Measurements from ENCODE around the gene R3HDM4. TPM values are rescaled to one million over a fixed set of nuclear protein-coding genes. Genes with fewer than 3 reads are reported as not detected.

The R3HDM4 gene
- total and polyA plus RNA-seq, 10 of the 15 experiments (the other 5 are each of a cell fraction or from before 2014, with no cell fraction given) = 1.3 to 65.8 (median 27.7) TPM

DNA sequence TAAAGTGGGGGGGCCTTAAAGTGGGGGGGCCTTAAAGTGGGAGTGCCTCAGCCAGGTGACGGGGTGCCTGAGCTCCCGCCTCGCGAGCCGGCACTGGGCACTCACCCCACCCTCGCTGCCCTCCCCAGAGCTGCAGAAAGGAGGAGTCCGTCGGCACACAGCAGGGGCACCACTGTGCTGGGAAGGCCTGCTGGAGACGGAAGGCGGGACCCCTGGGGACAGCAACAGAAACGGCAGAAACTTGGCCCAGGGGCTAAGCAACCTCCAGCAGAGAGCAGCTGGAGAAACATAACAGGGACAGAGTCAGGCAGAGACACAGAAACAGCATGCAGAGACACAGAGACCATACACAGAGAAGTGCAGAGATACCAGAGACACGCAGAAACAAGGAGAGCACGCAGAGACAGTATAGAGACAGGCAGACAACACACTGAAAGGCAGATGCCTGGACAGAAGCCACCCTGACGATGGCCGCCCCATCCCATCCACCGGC is 45.7 kb downstream of the R3HDM4 start:
- FAIRE-seq (no peak), DNase-seq (ENCODE audit: low read depth, low spot score) (no peak), ATAC-seq (no peak)
- Histone ChIP-seq H4K20me1 (ENCODE audit: control insufficient read depth, insufficient read depth) (no peaks in the 10 kb centered on the region), H2AFZ (ENCODE audit: control insufficient read depth, low read depth, low read length) (no peak overlapping the region), H3K27ac (ENCODE audit: control insufficient read depth, insufficient read depth) (no peak overlapping the region), H3K79me2 (ENCODE audit: control insufficient read depth, insufficient read depth, low read length) (no peaks in the 10 kb centered on the region), H3K4me2 (ENCODE audit: control insufficient read depth, insufficient read depth) (no peak overlapping the region), H3K4me1 (ENCODE audit: control insufficient read depth, insufficient read depth, low read length) (peaks cover 10% of the 10 kb centered on the region), H3K9me3 (replicated peaks; ENCODE audit: control insufficient read depth, insufficient read depth, low read length) (no peaks in the 10 kb centered on the region), H3K27me3 (replicated peaks in 1 of 2; ENCODE audit: control insufficient read depth in 2 of 2, insufficient read depth in 2 of 2, low read length in 1 of 2) (no peaks in the 10 kb centered on the region), H3K4me3 (no peak overlapping the region), H3K36me3 (ENCODE audit: control insufficient read depth in 2 of 2, insufficient read depth in 2 of 2, low read length in 1 of 2) (no peaks in the 10 kb centered on the region; a peak in 1 of 4 replicates), H3K9ac (ENCODE audit: control insufficient read depth, insufficient read depth, low read length) (no peak overlapping the region)
- ChIA-PET RAD21 (ENCODE audit: unreplicated experiment) (no interaction called here), CTCF (interaction anchor here (0.8 kb wide), 1 partner anchor 31 kb away, joined by 3 read pairs; no protein-coding TSS in a partner anchor), POLR2A (no interaction called here), SMC1A (ENCODE audit: uncharacterized antibody, unreplicated experiment) (no interaction called here)
- no TSS peak for BruUV-seq (replicated peaks)
- in situ Hi-C loops (cut with MboI) = no loop called here
- intact Hi-C loops (cut with micrococcal nuclease; ENCODE audit: unreplicated experiment) = no loop called here
- TF ChIP-seq, protein P1, sequence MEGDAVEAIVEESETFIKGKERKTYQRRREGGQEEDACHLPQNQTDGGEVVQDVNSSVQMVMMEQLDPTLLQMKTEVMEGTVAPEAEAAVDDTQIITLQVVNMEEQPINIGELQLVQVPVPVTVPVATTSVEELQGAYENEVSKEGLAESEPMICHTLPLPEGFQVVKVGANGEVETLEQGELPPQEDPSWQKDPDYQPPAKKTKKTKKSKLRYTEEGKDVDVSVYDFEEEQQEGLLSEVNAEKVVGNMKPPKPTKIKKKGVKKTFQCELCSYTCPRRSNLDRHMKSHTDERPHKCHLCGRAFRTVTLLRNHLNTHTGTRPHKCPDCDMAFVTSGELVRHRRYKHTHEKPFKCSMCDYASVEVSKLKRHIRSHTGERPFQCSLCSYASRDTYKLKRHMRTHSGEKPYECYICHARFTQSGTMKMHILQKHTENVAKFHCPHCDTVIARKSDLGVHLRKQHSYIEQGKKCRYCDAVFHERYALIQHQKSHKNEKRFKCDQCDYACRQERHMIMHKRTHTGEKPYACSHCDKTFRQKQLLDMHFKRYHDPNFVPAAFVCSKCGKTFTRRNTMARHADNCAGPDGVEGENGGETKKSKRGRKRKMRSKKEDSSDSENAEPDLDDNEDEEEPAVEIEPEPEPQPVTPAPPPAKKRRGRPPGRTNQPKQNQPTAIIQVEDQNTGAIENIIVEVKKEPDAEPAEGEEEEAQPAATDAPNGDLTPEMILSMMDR (IDR thresholded peaks at IDR 0.05 in 2 of 3, conservative IDR thresholded peaks at IDR 0.05 in 1 of 3; ENCODE audit: control insufficient read depth in 2 of 3, extremely low read depth in 1 of 3, insufficient read depth in 1 of 3, low read depth in 3 of 3, low read length in 3 of 3) = no peak
- TF ChIP-seq HCFC1 (IDR thresholded peaks at IDR 0.05; ENCODE audit: low read length) (no peak), ZNF384 (IDR thresholded peaks at IDR 0.05; ENCODE audit: borderline replicate concordance, low read depth, low read length) (no peak), EP300 (IDR thresholded peaks at IDR 0.05; ENCODE audit: borderline replicate concordance in 1 of 2, control insufficient read depth in 1 of 2, low read depth in 2 of 2, low read length in 2 of 2) (no peak), CBX5 (IDR thresholded peaks at IDR 0.05; ENCODE audit: low read depth) (no peak), BACH1 (IDR thresholded peaks at IDR 0.05; ENCODE audit: borderline replicate concordance) (no peak)
- TF ChIP-seq, protein P2, sequence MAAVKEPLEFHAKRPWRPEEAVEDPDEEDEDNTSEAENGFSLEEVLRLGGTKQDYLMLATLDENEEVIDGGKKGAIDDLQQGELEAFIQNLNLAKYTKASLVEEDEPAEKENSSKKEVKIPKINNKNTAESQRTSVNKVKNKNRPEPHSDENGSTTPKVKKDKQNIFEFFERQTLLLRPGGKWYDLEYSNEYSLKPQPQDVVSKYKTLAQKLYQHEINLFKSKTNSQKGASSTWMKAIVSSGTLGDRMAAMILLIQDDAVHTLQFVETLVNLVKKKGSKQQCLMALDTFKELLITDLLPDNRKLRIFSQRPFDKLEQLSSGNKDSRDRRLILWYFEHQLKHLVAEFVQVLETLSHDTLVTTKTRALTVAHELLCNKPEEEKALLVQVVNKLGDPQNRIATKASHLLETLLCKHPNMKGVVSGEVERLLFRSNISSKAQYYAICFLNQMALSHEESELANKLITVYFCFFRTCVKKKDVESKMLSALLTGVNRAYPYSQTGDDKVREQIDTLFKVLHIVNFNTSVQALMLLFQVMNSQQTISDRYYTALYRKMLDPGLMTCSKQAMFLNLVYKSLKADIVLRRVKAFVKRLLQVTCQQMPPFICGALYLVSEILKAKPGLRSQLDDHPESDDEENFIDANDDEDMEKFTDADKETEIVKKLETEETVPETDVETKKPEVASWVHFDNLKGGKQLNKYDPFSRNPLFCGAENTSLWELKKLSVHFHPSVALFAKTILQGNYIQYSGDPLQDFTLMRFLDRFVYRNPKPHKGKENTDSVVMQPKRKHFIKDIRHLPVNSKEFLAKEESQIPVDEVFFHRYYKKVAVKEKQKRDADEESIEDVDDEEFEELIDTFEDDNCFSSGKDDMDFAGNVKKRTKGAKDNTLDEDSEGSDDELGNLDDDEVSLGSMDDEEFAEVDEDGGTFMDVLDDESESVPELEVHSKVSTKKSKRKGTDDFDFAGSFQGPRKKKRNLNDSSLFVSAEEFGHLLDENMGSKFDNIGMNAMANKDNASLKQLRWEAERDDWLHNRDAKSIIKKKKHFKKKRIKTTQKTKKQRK (IDR thresholded peaks at IDR 0.05; ENCODE audit: low read depth, low read length) = no peak
- TF ChIP-seq, protein P3, sequence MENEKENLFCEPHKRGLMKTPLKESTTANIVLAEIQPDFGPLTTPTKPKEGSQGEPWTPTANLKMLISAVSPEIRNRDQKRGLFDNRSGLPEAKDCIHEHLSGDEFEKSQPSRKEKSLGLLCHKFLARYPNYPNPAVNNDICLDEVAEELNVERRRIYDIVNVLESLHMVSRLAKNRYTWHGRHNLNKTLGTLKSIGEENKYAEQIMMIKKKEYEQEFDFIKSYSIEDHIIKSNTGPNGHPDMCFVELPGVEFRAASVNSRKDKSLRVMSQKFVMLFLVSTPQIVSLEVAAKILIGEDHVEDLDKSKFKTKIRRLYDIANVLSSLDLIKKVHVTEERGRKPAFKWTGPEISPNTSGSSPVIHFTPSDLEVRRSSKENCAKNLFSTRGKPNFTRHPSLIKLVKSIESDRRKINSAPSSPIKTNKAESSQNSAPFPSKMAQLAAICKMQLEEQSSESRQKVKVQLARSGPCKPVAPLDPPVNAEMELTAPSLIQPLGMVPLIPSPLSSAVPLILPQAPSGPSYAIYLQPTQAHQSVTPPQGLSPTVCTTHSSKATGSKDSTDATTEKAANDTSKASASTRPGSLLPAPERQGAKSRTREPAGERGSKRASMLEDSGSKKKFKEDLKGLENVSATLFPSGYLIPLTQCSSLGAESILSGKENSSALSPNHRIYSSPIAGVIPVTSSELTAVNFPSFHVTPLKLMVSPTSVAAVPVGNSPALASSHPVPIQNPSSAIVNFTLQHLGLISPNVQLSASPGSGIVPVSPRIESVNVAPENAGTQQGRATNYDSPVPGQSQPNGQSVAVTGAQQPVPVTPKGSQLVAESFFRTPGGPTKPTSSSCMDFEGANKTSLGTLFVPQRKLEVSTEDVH (IDR thresholded peaks at IDR 0.05; ENCODE audit: low read depth, partially characterized antibody) = no peak
- 96% methylated on average over 14 of the region's 16 CpGs for WGBS (ENCODE audit: insufficient coverage, insufficient replicate concordance, low lambda C conversion rate, missing lambda C conversion rate)

Data from GM12878 (cell line).